ENCODE results near the gene SLC19A2. TPM values are rescaled to one million over a fixed set of nuclear protein-coding genes. Genes with fewer than 3 reads are reported as not detected.
A peak's percentile ranks its signal among the peaks of the same experiment; 100 is the strongest.

The SLC19A2 gene
- total RNA-seq, 2 donors from 2014 or later = 17.7 to 39.7 TPM

DNA sequence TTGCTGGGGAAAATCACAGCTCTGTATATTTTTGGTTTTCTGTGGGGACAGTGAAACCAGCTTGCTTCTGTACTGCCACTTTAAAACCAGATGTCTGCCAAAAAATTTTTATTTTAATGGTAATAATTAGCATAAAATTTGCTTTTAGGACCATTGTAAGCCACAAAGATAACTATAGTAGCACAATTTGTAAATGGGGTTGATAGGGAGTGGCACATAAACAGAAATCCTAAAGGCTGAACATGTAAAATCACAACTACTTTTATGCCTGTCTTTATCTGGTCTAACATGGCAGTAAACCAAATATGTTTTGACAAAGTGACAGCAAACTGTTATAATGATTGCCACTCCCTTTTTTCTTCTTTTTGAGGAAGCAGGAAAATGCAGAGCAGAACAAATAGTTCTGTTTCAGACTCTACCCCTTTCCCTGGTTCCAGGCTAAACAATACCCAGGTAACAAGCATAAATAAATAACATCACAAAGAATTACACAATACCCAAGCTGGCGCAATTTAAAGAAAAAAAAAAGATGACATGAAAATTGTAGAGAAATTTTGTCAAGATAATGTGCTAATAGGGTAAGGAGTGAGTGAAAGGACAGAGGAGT lies 34.4 kb downstream of the SLC19A2 start:
- no peaks in the 10 kb centered on the region for H3K27me3 ChIP-seq (replicated peaks; ENCODE audit: insufficient read depth)
- no peak overlapping the region for H3K4me3 ChIP-seq
- no peak for DNase-seq (ENCODE audit: low spot score)
- ATAC-seq (ENCODE audit: insufficient number of reproducible peaks, low FRiP score, low read depth) = no peak
- H3K27ac ChIP-seq = no peak overlapping the region
- H3K9me3 ChIP-seq = no peaks in the 10 kb centered on the region
- H3K36me3 ChIP-seq = no peaks in the 10 kb centered on the region
- no peaks in the 10 kb centered on the region for H3K4me1 ChIP-seq (ENCODE audit: control insufficient read depth in 1 of 2, low read depth in 2 of 2)
- TF ChIP-seq, protein P1, sequence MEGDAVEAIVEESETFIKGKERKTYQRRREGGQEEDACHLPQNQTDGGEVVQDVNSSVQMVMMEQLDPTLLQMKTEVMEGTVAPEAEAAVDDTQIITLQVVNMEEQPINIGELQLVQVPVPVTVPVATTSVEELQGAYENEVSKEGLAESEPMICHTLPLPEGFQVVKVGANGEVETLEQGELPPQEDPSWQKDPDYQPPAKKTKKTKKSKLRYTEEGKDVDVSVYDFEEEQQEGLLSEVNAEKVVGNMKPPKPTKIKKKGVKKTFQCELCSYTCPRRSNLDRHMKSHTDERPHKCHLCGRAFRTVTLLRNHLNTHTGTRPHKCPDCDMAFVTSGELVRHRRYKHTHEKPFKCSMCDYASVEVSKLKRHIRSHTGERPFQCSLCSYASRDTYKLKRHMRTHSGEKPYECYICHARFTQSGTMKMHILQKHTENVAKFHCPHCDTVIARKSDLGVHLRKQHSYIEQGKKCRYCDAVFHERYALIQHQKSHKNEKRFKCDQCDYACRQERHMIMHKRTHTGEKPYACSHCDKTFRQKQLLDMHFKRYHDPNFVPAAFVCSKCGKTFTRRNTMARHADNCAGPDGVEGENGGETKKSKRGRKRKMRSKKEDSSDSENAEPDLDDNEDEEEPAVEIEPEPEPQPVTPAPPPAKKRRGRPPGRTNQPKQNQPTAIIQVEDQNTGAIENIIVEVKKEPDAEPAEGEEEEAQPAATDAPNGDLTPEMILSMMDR (IDR thresholded peaks at IDR 0.05) = no peak

DNA sequence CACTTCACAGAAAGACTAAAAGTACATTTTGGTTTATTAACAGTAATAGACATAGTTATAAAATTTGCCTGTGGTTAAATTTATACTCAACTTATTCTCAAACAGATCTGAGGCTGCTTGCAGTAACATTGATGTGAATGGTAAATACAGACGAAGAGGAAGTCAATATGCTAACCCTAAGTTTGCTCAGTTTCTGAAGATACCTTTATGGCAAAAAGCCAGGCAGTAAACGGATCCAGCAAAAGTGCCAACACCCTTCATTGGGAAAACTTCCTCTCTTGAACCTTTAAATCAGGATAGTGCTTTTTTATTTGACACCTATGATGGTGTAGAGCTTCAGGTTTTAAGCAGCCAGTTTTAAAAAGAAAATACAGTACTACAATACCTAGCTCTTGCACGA lies 41.8 kb downstream of the SLC19A2 start:
- Histone ChIP-seq H3K4me1 (ENCODE audit: control insufficient read depth in 1 of 2, low read depth in 2 of 2) (no peaks in the 10 kb centered on the region), H3K9me3 (no peaks in the 10 kb centered on the region), H3K27ac (no peak overlapping the region), H3K4me3 (no peak overlapping the region), H3K36me3 (no peaks in the 10 kb centered on the region), H3K27me3 (replicated peaks; ENCODE audit: insufficient read depth) (no peaks in the 10 kb centered on the region)
- DNase-seq (ENCODE audit: low spot score) (no peak), ATAC-seq (ENCODE audit: insufficient number of reproducible peaks, low FRiP score, low read depth) (no peak)
- TF ChIP-seq, protein P1 (IDR thresholded peaks at IDR 0.05) = no peak

DNA sequence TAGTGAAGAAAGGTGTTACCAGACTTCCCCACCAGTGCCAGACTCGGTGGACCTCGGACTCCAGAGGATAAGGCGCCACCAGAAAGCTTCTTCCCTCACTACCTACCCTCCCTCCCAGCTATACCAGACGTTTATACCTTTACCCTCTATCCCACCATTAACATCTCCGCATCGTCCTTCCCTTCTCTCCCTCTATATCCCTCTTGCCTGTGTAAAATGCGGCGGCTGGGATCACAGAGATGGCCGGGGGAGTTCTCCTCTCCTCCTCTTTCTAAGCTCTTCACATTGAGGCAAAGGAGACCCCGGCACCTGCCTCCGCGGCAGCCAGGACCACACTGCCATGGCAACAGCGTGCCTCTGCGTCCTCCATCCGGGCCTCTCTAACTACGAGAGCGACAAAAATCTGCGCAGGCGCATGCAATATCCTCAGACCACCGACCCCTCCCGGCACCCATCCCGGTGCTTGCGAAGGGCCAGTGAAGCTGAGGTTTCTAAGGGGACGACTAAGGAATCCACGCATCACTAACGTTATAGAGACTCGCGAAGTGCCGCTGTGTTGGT lies 58.6 kb downstream of the SLC19A2 start, which contains the start of gene CCDC181:
TSS of gene CCDC181 (minus strand) at position 394 of the 561 bp plus-strand sequence. CDS start 2,547 bp downstream, outside the sequence.
- no peaks in the 10 kb centered on the region for H3K36me3 ChIP-seq
- no peaks in the 10 kb centered on the region for H3K27me3 ChIP-seq (replicated peaks; ENCODE audit: insufficient read depth)
- peak within 1 kb of the TSS; percentile 71 for H3K4me3 ChIP-seq
- TF ChIP-seq, protein P1 (IDR thresholded peaks at IDR 0.05) = no peak
- H3K4me1 ChIP-seq (ENCODE audit: control insufficient read depth in 1 of 2, low read depth in 2 of 2) = peaks cover 0 to 5% of the 10 kb centered on the region in 2 donors
- no peak within 1 kb of the TSS for H3K27ac ChIP-seq
- ATAC-seq (ENCODE audit: insufficient number of reproducible peaks, low FRiP score, low read depth) (no peak), DNase-seq (ENCODE audit: low spot score) (peak; percentile 3)
- no peaks in the 10 kb centered on the region for H3K9me3 ChIP-seq

DNA sequence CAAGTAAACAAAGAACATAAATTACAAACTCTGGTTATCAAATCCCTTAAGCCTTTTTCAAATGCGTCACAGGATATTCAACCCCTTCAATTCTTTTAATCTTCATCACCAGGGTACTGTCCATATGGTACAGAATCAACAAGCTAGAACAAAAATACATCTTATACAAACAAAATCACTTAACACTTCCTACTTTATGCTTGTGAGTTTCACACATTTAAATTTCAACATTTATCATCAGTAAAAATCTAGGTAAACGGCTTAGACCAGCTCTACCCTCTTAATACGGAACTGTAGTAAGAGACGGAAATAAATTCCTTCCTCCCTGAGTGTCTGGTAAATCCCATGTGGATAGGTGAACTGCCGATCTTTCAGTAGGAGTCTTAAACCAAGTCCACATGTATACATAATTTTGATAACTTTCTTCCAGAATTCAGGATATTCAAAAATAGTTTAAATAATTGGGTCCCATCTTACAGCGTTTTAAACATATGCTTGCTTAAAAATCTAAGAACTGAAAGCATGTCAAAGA lies 59.5 kb downstream of the SLC19A2 start:
- H3K9me3 ChIP-seq = no peaks in the 10 kb centered on the region
- H3K36me3 ChIP-seq = no peaks in the 10 kb centered on the region
- H3K27me3 ChIP-seq (replicated peaks; ENCODE audit: insufficient read depth) = no peaks in the 10 kb centered on the region
- DNase-seq (ENCODE audit: low spot score) (no peak), ATAC-seq (ENCODE audit: insufficient number of reproducible peaks, low FRiP score, low read depth) (no peak)
- peak overlapping the region; percentile 71 for H3K4me3 ChIP-seq
- H3K4me1 ChIP-seq (ENCODE audit: control insufficient read depth in 1 of 2, low read depth in 2 of 2) = peaks cover 0 to 5% of the 10 kb centered on the region in 2 donors
- no peak overlapping the region for H3K27ac ChIP-seq
- TF ChIP-seq, protein P1 (IDR thresholded peaks at IDR 0.05) = no peak

DNA sequence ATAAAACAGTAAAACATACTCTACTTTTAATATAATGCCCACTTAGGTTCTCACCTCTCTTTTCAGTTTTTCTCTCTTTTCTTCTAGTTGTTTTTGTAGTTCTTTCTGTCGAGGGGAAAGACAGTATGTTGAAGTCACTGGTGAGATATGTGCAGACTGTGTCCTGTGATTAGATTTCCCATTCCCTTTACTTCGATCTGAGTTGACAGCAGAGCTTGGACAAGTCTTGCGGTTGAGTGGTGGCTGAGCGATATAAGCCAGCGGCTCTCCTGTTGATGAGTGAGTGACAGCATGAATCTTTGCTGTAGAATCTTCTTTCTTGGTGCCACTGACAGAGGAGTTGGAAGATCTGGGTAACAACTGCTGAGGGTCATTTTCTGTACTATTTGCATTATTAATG lies 64.4 kb downstream of the SLC19A2 start:
- ATAC-seq (ENCODE audit: insufficient number of reproducible peaks, low FRiP score, low read depth) (no peak), DNase-seq (ENCODE audit: low spot score) (no peak)
- TF ChIP-seq, protein P1 (IDR thresholded peaks at IDR 0.05) = no peak
- H3K9me3 ChIP-seq = no peaks in the 10 kb centered on the region
- H3K4me3 ChIP-seq = no peak overlapping the region
- no peaks in the 10 kb centered on the region for H3K36me3 ChIP-seq
- no peaks in the 10 kb centered on the region for H3K27me3 ChIP-seq (replicated peaks; ENCODE audit: insufficient read depth)
- H3K27ac ChIP-seq = no peak overlapping the region
- no peaks in the 10 kb centered on the region for H3K4me1 ChIP-seq (ENCODE audit: control insufficient read depth in 1 of 2, low read depth in 2 of 2)
